Right renal cortex interstitium (tissue), 3 donors: Measurements from ENCODE around the gene RSU1. TPM values are rescaled to one million over a fixed set of nuclear protein-coding genes. Genes with fewer than 3 reads are reported as not detected.

ENCODE experiments used
- DNase-seq, 3 donors: peaks; one replicate each; pipeline ENCODE4 v3.0.0-alpha.2; 2013; ENCODE audit warnings: low read depth in 3 of 3, low spot score in 2 of 3
- polyA plus RNA-seq, 3 donors: library from polyadenylated mRNA; unstranded; fragments of 120-200 nt; gene quantifications; one replicate each; pipeline ENCODE4 v1.2.1, GENCODE V29; 2013; ENCODE audit not compliant: insufficient read length in 3 of 3

RSU1 gene
- polyA plus RNA-seq, 3 donors = 73.3 to 82.1 (median 78.7) TPM

GRCh38 chr10:16545116-16545736, 272.0 kb downstream of the RSU1 start:
- no peak for DNase-seq

GRCh38 chr10:16544591-16544990, 272.6 kb downstream of the RSU1 start:
- DNase-seq = no peak

- no peak for DNase-seq
These were observed 273.1 kb downstream of the RSU1 start for GRCh38 chr10:16544099-16544498.
